ENCODE data around the gene ALMS1. TPM values are rescaled to one million over a fixed set of nuclear protein-coding genes. Genes with fewer than 3 reads are reported as not detected.
"Not testable (repeated sequence)": the region's sequence is repeated elsewhere in the genome, so short reads cannot be mapped to it uniquely, and the experiment has no call there.

Gene ALMS1
- total RNA-seq, 1 donor from 2014 or later: 21.5 TPM

- no peak for DNase-seq (ENCODE audit: low spot score)
- TF ChIP-seq CTCF (IDR thresholded peaks at IDR 0.05; ENCODE audit: unreplicated experiment): no peak
- peaks cover 68% of the 10 kb centered on the region for H3K36me3 Mint-ChIP-seq (ENCODE audit: low read depth, unreplicated experiment)
- H3K4me1 Mint-ChIP-seq (ENCODE audit: unreplicated experiment): no peaks in the 10 kb centered on the region
- H3K4me3 Mint-ChIP-seq (ENCODE audit: unreplicated experiment): no peak overlapping the region
- H3K27me3 Mint-ChIP-seq (ENCODE audit: unreplicated experiment): peaks cover 4% of the 10 kb centered on the region
- H3K27ac Mint-ChIP-seq (ENCODE audit: unreplicated experiment): no peak overlapping the region
- H3K9me3 Mint-ChIP-seq (ENCODE audit: unreplicated experiment): peaks cover 3% of the 10 kb centered on the region
Measured at GRCh38 chr2:73532381-73532780, 146.7 kb downstream of the ALMS1 start.

- H3K36me3 Mint-ChIP-seq (ENCODE audit: low read depth, unreplicated experiment): peaks cover 60% of the 10 kb centered on the region
- DNase-seq (ENCODE audit: low spot score): no peak
- no peak overlapping the region for H3K27ac Mint-ChIP-seq (ENCODE audit: unreplicated experiment)
- no peak for TF ChIP-seq CTCF (IDR thresholded peaks at IDR 0.05; ENCODE audit: unreplicated experiment)
- H3K4me1 Mint-ChIP-seq (ENCODE audit: unreplicated experiment): no peaks in the 10 kb centered on the region
- H3K27me3 Mint-ChIP-seq (ENCODE audit: unreplicated experiment): peaks cover 7% of the 10 kb centered on the region
- H3K9me3 Mint-ChIP-seq (ENCODE audit: unreplicated experiment): peaks cover 12% of the 10 kb centered on the region
- peak overlapping the region; percentile 7 for H3K4me3 Mint-ChIP-seq (ENCODE audit: unreplicated experiment)
Measured at GRCh38 chr2:73536133-73536840, 150.7 kb downstream of the ALMS1 start.

- not testable (repeated sequence) for DNase-seq (ENCODE audit: low spot score); H3K9me3 Mint-ChIP-seq (ENCODE audit: unreplicated experiment)
Measured at GRCh38 chr2:73560875-73561274, 175.2 kb downstream of the ALMS1 start.

GRCh38 chr2:73561422-73561821 is 175.8 kb downstream of the ALMS1 start:
- Mint-ChIP-seq H3K4me1 (ENCODE audit: unreplicated experiment) (peaks cover 11% of the 10 kb centered on the region), H3K4me3 (ENCODE audit: unreplicated experiment) (no peak overlapping the region), H3K9me3 (ENCODE audit: unreplicated experiment) (no peaks in the 10 kb centered on the region), H3K27ac (ENCODE audit: unreplicated experiment) (no peak overlapping the region), H3K27me3 (ENCODE audit: unreplicated experiment) (peaks cover 3% of the 10 kb centered on the region), H3K36me3 (ENCODE audit: low read depth, unreplicated experiment) (no peaks in the 10 kb centered on the region)
- DNase-seq (ENCODE audit: low spot score): no peak
- no peak for TF ChIP-seq CTCF (IDR thresholded peaks at IDR 0.05; ENCODE audit: unreplicated experiment)

More at GRCh38 chr2:73560875-73561274, 175.2 kb downstream of the ALMS1 start:
- H3K36me3 Mint-ChIP-seq (ENCODE audit: low read depth, unreplicated experiment); H3K27me3 Mint-ChIP-seq (ENCODE audit: unreplicated experiment); H3K4me3 Mint-ChIP-seq (ENCODE audit: unreplicated experiment): not testable (repeated sequence)
- Mint-ChIP-seq H3K4me1 (ENCODE audit: unreplicated experiment) (peaks cover 11% of the 10 kb centered on the region), H3K27ac (ENCODE audit: unreplicated experiment) (peak overlapping the region; percentile 57)

GRCh38 chr2:73564986-73565385 is 179.3 kb downstream of the ALMS1 start:
- no peak overlapping the region for H3K27ac Mint-ChIP-seq (ENCODE audit: unreplicated experiment)
- no peak for TF ChIP-seq CTCF (IDR thresholded peaks at IDR 0.05; ENCODE audit: unreplicated experiment)
- H3K4me1 Mint-ChIP-seq (ENCODE audit: unreplicated experiment): peaks cover 5% of the 10 kb centered on the region

More at GRCh38 chr2:73564986-73565385, 179.3 kb downstream of the ALMS1 start:
- Mint-ChIP-seq H3K9me3 (ENCODE audit: unreplicated experiment) (no peaks in the 10 kb centered on the region), H3K4me3 (ENCODE audit: unreplicated experiment) (no peak overlapping the region), H3K27me3 (ENCODE audit: unreplicated experiment) (peaks cover 3% of the 10 kb centered on the region), H3K36me3 (ENCODE audit: low read depth, unreplicated experiment) (no peaks in the 10 kb centered on the region)
- no peak for DNase-seq (ENCODE audit: low spot score)

Measured in endothelial cell (in vitro differentiated cells).